GM23338 (cell line): ENCODE results near the gene GSTM1. TPM values are rescaled to one million over a fixed set of nuclear protein-coding genes. Genes with fewer than 3 reads are reported as not detected.
"Not testable (repeated sequence)": the region's sequence is repeated elsewhere in the genome, so short reads cannot be mapped to it uniquely, and the experiment has no call there.

Experiments used
- ATAC-seq: fragments of 200-7000 bp; cut with Tn5 transposase; 3 replicates; pipeline ENCODE4 v1.9.1; 2020
- DNase-seq: peaks from one replicate; pipeline ENCODE4 v3.0.0-alpha.2; 2015; ENCODE audit warnings: low spot score
- H2AFZ ChIP-seq: fragments of 200-600 bp; sonication (generic); 2 replicates; pipeline ENCODE4 v1.8.0; 2016; ENCODE audit warnings: antibody characterized with exemption, mild to moderate bottlenecking, moderate library complexity
- H3F3A ChIP-seq: fragments of 200-600 bp; sonication (generic); replicated peaks from 2 replicates; pipeline ENCODE4 v1.8.0; 2017; ENCODE audit warnings: antibody characterized with exemption, mixed run types, low read depth
- H3K27ac ChIP-seq: fragments of 200-600 bp; sonication (generic); 2 replicates; pipeline ENCODE4 v1.6.1; 2016; ENCODE audit warnings: low read depth
- H3K27me3 ChIP-seq: fragments of 200-600 bp; sonication (generic); 2 replicates; pipeline ENCODE4 v1.8.0; 2016; ENCODE audit warnings: mild to moderate bottlenecking, mixed run types, moderate library complexity; ENCODE audit not compliant: insufficient read depth
- H3K36me3 ChIP-seq: fragments of 200-600 bp; sonication (generic); 2 replicates; pipeline ENCODE4 v1.8.0; 2016; ENCODE audit warnings: mild to moderate bottlenecking; ENCODE audit not compliant: insufficient read depth
- H3K4me1 ChIP-seq: fragments of 200-600 bp; sonication (generic); 2 replicates; pipeline ENCODE4 v1.8.0; 2016; ENCODE audit warnings: mild to moderate bottlenecking, moderate library complexity; ENCODE audit not compliant: insufficient read depth
- H3K4me2 ChIP-seq: fragments of 200-600 bp; sonication (generic); 2 replicates; pipeline ENCODE4 v1.7.1; 2017; ENCODE audit warnings: mixed run types
- H3K4me3 ChIP-seq: fragments of 200-600 bp; sonication (generic); 2 replicates; pipeline ENCODE4 v1.6.1; 2016; ENCODE audit warnings: mixed run types
- H3K79me2 ChIP-seq: fragments of 200-600 bp; sonication (generic); replicated peaks from 2 replicates; pipeline ENCODE4 v1.8.0; 2017; ENCODE audit warnings: mild to moderate bottlenecking; ENCODE audit not compliant: insufficient read depth
- H3K9me2 ChIP-seq: fragments of 200-600 bp; sonication (generic); 2 replicates; pipeline ENCODE4 v1.8.0; 2017; ENCODE audit not compliant: insufficient read depth
- H4K20me1 ChIP-seq: fragments of 200-600 bp; sonication (generic); replicated peaks from 2 replicates; pipeline ENCODE4 v1.8.0; 2017; ENCODE audit warnings: mild to moderate bottlenecking; ENCODE audit not compliant: insufficient read depth
- H3K27ac Mint-ChIP-seq: 2 replicates; pipeline ENCODE4 v1.8.0; 2020; ENCODE audit warnings: inconsistent platforms, mild to moderate bottlenecking, moderate library complexity, mixed read lengths
- H3K27me3 Mint-ChIP-seq: 3 replicates; pipeline ENCODE4 v1.8.0; 2022; ENCODE audit warnings: low read depth, mild to moderate bottlenecking, moderate library complexity, mixed read lengths, inconsistent platforms; ENCODE audit not compliant: insufficient read depth, poor library complexity
- H3K36me3 Mint-ChIP-seq: 3 replicates; pipeline ENCODE4 v1.8.0; 2021; ENCODE audit warnings: low read depth, mild to moderate bottlenecking, inconsistent platforms, moderate library complexity, mixed read lengths
- H3K4me1 Mint-ChIP-seq: 3 replicates; pipeline ENCODE4 v1.8.0; 2020; ENCODE audit warnings: mild to moderate bottlenecking, inconsistent platforms, mixed read lengths
- H3K4me3 Mint-ChIP-seq: 3 replicates; pipeline ENCODE4 v1.8.0; 2021; ENCODE audit warnings: moderate library complexity, mild to moderate bottlenecking, inconsistent platforms, mixed read lengths
- H3K9me3 Mint-ChIP-seq: 3 replicates; pipeline ENCODE4 v1.8.0; 2020; ENCODE audit warnings: moderate library complexity, mild to moderate bottlenecking, inconsistent platforms, mixed read lengths
- polyA plus RNA-seq: library from polyadenylated mRNA; unstranded; fragments of >200 nt; fragmentation: Nextera tagmentation; extraction: Ambion mirVana; gene quantifications from 2 replicates; pipeline ENCODE4 v1.2.1, GENCODE V29; 2016
- total RNA-seq: library from RNA; depleted of rRNA; stranded (reverse); fragments of >200 nt; shearing (Covaris generic); gene quantifications from 2 replicates; pipeline ENCODE4 v1.2.3, GENCODE V29; 2014
- TF ChIP-seq, protein P1 (sequence below): fragments of 250-450 bp; sonication (Bioruptor Pico); IDR thresholded peaks from 2 replicates; pipeline ENCODE4 v1.5.0; 2020; ENCODE audit warnings: mild to moderate bottlenecking, moderate library complexity

The GSTM1 gene
- total and polyA plus RNA-seq, 2 experiments from 2014 or later, result not detected

- TF ChIP-seq, protein P1, sequence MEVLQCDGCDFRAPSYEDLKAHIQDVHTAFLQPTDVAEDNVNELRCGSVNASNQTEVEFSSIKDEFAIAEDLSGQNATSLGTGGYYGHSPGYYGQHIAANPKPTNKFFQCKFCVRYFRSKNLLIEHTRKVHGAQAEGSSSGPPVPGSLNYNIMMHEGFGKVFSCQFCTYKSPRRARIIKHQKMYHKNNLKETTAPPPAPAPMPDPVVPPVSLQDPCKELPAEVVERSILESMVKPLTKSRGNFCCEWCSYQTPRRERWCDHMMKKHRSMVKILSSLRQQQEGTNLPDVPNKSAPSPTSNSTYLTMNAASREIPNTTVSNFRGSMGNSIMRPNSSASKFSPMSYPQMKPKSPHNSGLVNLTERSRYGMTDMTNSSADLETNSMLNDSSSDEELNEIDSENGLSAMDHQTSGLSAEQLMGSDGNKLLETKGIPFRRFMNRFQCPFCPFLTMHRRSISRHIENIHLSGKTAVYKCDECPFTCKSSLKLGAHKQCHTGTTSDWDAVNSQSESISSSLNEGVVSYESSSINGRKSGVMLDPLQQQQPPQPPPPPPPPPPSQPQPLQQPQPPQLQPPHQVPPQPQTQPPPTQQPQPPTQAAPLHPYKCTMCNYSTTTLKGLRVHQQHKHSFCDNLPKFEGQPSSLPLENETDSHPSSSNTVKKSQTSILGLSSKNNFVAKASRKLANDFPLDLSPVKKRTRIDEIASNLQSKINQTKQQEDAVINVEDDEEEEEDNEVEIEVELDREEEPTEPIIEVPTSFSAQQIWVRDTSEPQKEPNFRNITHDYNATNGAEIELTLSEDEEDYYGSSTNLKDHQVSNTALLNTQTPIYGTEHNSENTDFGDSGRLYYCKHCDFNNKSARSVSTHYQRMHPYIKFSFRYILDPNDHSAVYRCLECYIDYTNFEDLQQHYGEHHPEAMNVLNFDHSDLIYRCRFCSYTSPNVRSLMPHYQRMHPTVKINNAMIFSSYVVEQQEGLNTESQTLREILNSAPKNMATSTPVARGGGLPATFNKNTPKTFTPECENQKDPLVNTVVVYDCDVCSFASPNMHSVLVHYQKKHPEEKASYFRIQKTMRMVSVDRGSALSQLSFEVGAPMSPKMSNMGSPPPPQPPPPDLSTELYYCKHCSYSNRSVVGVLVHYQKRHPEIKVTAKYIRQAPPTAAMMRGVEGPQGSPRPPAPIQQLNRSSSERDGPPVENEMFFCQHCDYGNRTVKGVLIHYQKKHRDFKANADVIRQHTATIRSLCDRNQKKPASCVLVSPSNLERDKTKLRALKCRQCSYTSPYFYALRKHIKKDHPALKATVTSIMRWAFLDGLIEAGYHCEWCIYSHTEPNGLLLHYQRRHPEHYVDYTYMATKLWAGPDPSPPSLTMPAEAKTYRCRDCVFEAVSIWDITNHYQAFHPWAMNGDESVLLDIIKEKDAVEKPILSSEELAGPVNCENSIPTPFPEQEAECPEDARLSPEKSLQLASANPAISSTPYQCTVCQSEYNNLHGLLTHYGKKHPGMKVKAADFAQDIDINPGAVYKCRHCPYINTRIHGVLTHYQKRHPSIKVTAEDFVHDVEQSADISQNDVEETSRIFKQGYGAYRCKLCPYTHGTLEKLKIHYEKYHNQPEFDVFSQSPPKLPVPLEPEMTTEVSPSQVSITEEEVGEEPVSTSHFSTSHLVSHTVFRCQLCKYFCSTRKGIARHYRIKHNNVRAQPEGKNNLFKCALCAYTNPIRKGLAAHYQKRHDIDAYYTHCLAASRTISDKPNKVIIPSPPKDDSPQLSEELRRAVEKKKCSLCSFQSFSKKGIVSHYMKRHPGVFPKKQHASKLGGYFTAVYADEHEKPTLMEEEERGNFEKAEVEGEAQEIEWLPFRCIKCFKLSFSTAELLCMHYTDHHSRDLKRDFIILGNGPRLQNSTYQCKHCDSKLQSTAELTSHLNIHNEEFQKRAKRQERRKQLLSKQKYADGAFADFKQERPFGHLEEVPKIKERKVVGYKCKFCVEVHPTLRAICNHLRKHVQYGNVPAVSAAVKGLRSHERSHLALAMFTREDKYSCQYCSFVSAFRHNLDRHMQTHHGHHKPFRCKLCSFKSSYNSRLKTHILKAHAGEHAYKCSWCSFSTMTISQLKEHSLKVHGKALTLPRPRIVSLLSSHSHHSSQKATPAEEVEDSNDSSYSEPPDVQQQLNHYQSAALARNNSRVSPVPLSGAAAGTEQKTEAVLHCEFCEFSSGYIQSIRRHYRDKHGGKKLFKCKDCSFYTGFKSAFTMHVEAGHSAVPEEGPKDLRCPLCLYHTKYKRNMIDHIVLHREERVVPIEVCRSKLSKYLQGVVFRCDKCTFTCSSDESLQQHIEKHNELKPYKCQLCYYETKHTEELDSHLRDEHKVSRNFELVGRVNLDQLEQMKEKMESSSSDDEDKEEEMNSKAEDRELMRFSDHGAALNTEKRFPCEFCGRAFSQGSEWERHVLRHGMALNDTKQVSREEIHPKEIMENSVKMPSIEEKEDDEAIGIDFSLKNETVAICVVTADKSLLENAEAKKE (CRISPR knock-in tag), result no peak
Measured at GRCh38 chr1:109677459-109677858, 10.2 kb upstream of the GSTM1 start (continued).

- not testable (repeated sequence) for H3K36me3 ChIP-seq, H3K4me1 Mint-ChIP-seq, H3K4me3 ChIP-seq, H3K4me3 Mint-ChIP-seq, H3K9me2 ChIP-seq, H3K27ac ChIP-seq, H3K9me3 Mint-ChIP-seq, H3F3A ChIP-seq, H3K36me3 Mint-ChIP-seq, H3K79me2 ChIP-seq, H3K27me3 Mint-ChIP-seq, DNase-seq, ATAC-seq, H3K27me3 ChIP-seq, H3K4me1 ChIP-seq, H2AFZ ChIP-seq, H4K20me1 ChIP-seq, H3K27ac Mint-ChIP-seq, H3K4me2 ChIP-seq
Measured at GRCh38 chr1:109678637-109679036, 9.0 kb upstream of the GSTM1 start.

DNA sequence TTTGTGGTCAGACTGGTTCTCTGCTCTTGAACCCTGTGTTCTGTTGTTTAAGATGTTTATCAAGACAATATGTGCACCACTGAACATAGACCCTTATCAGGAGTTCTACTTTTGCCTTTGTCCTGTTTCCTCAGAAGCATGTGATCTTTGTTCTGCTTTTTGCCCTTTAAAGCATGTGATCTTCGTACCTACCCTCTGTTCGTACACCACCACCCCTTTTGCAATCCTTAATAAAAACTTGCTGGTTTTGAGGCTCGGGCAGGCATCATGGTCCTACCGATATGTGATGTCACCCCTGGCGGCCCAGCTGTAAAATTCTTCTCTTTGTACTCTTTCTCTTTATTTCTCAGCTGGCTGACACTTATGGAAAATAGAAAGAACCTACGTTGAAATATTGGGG, 2.8 kb upstream of the GSTM1 start:
- H3K4me1 Mint-ChIP-seq, H3K4me1 ChIP-seq, H3K9me3 Mint-ChIP-seq, H3K4me3 Mint-ChIP-seq, H3K27ac ChIP-seq, H2AFZ ChIP-seq, ATAC-seq, H3K27me3 ChIP-seq, H3K4me2 ChIP-seq, H3K9me2 ChIP-seq, H4K20me1 ChIP-seq, H3K4me3 ChIP-seq, H3K79me2 ChIP-seq, H3K27me3 Mint-ChIP-seq, H3F3A ChIP-seq, DNase-seq, H3K36me3 Mint-ChIP-seq, H3K36me3 ChIP-seq, H3K27ac Mint-ChIP-seq: not testable (repeated sequence)

GRCh38 chr1:109685399-109685798, 2.2 kb upstream of the GSTM1 start:
- not testable (repeated sequence) for H3K27ac Mint-ChIP-seq, H4K20me1 ChIP-seq, H3K27me3 ChIP-seq, DNase-seq, H3K27me3 Mint-ChIP-seq, H3K4me3 Mint-ChIP-seq, H3K36me3 Mint-ChIP-seq, H3K79me2 ChIP-seq, H3K4me3 ChIP-seq, H3F3A ChIP-seq, H3K4me2 ChIP-seq, H3K27ac ChIP-seq, H3K4me1 ChIP-seq, H3K9me3 Mint-ChIP-seq, H3K4me1 Mint-ChIP-seq, H3K36me3 ChIP-seq, ATAC-seq, H2AFZ ChIP-seq, H3K9me2 ChIP-seq

- H3K36me3 ChIP-seq, H3K36me3 Mint-ChIP-seq, H3K4me1 Mint-ChIP-seq, H4K20me1 ChIP-seq, H3K9me3 Mint-ChIP-seq, ATAC-seq, H3K4me1 ChIP-seq, H3K79me2 ChIP-seq, H3K27ac Mint-ChIP-seq, H3K4me2 ChIP-seq, H2AFZ ChIP-seq, H3K9me2 ChIP-seq, H3K4me3 ChIP-seq, H3K27me3 Mint-ChIP-seq, DNase-seq, H3K27ac ChIP-seq, H3F3A ChIP-seq, H3K27me3 ChIP-seq, H3K4me3 Mint-ChIP-seq: not testable (repeated sequence)
Measured at GRCh38 chr1:109685890-109686289, 1.7 kb upstream of the GSTM1 start.
